ENCODE data around the gene DNAJA4. TPM values are rescaled to one million over a fixed set of nuclear protein-coding genes. Genes with fewer than 3 reads are reported as not detected.

DNAJA4 gene
- total RNA-seq, 1 donor from 2014 or later = not detected

DNA sequence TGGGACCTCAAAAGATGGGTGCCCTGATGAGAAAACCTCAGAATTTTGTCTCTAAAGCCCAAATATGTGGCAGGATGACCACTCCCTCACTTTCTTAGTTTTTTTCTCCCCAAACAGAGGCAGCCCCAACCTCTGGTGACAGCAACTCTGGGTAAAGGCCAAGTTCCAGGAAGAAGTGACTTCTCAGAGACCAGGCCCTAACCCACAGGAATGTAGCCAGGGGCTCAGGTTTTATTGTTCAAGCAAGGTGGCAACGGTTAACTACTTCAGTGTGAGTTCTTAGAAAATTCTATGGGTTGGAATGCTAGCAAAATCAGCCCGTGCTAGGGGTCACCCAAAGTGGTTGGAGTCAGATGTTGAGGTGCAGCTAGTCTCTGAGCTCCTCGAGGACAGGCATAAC is 5.1 kb upstream of the DNAJA4 start:
- Mint-ChIP-seq H3K36me3 (ENCODE audit: unreplicated experiment) (no peaks in the 10 kb centered on the region), H3K4me3 (ENCODE audit: unreplicated experiment) (no peak overlapping the region), H3K4me1 (ENCODE audit: unreplicated experiment) (no peaks in the 10 kb centered on the region), H3K27ac (ENCODE audit: unreplicated experiment) (no peak overlapping the region), H3K27me3 (ENCODE audit: unreplicated experiment) (peaks cover 11% of the 10 kb centered on the region), H3K9me3 (ENCODE audit: unreplicated experiment) (no peaks in the 10 kb centered on the region)
- TF ChIP-seq, protein P1, sequence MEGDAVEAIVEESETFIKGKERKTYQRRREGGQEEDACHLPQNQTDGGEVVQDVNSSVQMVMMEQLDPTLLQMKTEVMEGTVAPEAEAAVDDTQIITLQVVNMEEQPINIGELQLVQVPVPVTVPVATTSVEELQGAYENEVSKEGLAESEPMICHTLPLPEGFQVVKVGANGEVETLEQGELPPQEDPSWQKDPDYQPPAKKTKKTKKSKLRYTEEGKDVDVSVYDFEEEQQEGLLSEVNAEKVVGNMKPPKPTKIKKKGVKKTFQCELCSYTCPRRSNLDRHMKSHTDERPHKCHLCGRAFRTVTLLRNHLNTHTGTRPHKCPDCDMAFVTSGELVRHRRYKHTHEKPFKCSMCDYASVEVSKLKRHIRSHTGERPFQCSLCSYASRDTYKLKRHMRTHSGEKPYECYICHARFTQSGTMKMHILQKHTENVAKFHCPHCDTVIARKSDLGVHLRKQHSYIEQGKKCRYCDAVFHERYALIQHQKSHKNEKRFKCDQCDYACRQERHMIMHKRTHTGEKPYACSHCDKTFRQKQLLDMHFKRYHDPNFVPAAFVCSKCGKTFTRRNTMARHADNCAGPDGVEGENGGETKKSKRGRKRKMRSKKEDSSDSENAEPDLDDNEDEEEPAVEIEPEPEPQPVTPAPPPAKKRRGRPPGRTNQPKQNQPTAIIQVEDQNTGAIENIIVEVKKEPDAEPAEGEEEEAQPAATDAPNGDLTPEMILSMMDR (IDR thresholded peaks at IDR 0.05) = no peak
- DNase-seq (ENCODE audit: extremely low spot score, unreplicated experiment) = no peak

GRCh38 chr15:78260489-78260888 is 3.9 kb upstream of the DNAJA4 start:
- DNase-seq (ENCODE audit: extremely low spot score, unreplicated experiment) = no peak
- Mint-ChIP-seq H3K27me3 (ENCODE audit: unreplicated experiment) (peaks cover 11% of the 10 kb centered on the region), H3K36me3 (ENCODE audit: unreplicated experiment) (no peaks in the 10 kb centered on the region), H3K9me3 (ENCODE audit: unreplicated experiment) (no peaks in the 10 kb centered on the region), H3K4me1 (ENCODE audit: unreplicated experiment) (no peaks in the 10 kb centered on the region), H3K4me3 (ENCODE audit: unreplicated experiment) (no peak overlapping the region), H3K27ac (ENCODE audit: unreplicated experiment) (no peak overlapping the region)
- TF ChIP-seq, protein P1 (IDR thresholded peaks at IDR 0.05) = no peak

DNA sequence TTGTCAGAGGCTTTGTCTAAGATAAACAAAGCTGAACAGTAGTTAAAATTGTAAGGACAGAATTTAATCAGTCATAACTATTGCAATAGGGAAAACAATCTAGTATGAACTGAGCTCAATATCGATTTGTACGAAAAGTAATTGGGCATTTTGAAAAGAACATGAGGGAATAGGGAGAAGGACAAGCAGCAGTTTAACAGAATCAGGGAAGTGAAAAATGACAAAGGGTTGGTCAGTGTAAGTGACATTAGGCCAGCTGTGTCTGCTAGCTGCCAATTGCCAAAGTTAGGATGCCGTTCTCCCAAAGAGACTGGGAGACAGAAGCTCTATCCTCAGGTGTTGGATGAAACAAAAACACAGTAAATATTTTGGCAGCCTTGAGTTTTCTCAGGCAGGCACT is 3.3 kb upstream of the DNAJA4 start:
- Mint-ChIP-seq H3K4me3 (ENCODE audit: unreplicated experiment) (no peak overlapping the region), H3K27me3 (ENCODE audit: unreplicated experiment) (peaks cover 11% of the 10 kb centered on the region), H3K9me3 (ENCODE audit: unreplicated experiment) (no peaks in the 10 kb centered on the region), H3K27ac (ENCODE audit: unreplicated experiment) (no peak overlapping the region), H3K4me1 (ENCODE audit: unreplicated experiment) (no peaks in the 10 kb centered on the region), H3K36me3 (ENCODE audit: unreplicated experiment) (no peaks in the 10 kb centered on the region)
- TF ChIP-seq, protein P1 (IDR thresholded peaks at IDR 0.05) = no peak
- no peak for DNase-seq (ENCODE audit: extremely low spot score, unreplicated experiment)

DNA sequence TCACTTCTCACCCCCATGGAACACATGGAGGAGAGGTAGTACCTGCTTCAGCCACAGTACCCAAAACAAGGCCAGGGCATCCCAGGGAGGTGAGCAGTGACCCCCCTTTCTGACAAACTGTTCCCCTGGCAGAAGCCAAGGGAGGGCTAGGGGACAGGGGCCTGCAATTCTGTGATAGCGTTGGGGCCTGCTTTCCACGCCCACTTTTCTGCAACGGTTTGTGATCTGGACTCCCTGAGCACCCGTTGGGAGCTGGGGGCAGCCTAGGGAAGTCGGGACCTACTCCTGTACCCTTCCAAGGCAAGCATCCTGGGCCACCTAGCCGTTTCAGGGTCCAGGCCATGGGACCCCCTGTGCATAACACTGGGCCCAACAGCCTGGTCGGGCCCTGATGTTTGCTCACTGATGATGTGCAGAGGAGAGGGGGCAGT is 996 bp upstream of the DNAJA4 start:
- TF ChIP-seq, protein P1 (IDR thresholded peaks at IDR 0.05) = no peak
- DNase-seq (ENCODE audit: extremely low spot score, unreplicated experiment) = no peak
- H3K36me3 Mint-ChIP-seq (ENCODE audit: unreplicated experiment) = no peaks in the 10 kb centered on the region
- no peaks in the 10 kb centered on the region for H3K27me3 Mint-ChIP-seq (ENCODE audit: unreplicated experiment)
- no peaks in the 10 kb centered on the region for H3K9me3 Mint-ChIP-seq (ENCODE audit: unreplicated experiment)
- no peak overlapping the region for H3K27ac Mint-ChIP-seq (ENCODE audit: unreplicated experiment)
- H3K4me1 Mint-ChIP-seq (ENCODE audit: unreplicated experiment) = no peaks in the 10 kb centered on the region
- no peak overlapping the region for H3K4me3 Mint-ChIP-seq (ENCODE audit: unreplicated experiment)

DNA sequence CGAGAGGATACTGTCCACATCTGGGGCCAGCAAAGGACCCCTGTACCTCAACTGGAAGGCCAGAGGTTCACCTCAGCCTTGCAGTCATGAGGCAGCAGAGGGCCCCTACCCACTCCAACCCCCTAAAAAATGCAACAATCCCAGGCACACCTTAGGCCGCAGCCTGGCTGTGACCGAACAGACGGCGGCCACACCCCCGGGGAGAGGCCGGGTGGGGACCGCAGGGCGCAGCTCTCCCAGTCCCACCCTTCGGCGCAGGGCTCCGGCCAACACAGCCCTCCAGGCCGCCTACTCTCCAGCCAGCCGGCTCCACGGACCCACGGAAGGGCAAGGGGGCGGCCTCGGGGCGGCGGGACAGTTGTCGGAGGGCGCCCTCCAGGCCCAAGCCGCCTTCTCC is 457 bp upstream of the DNAJA4 start:
- no peak for DNase-seq (ENCODE audit: extremely low spot score, unreplicated experiment)

More for the DNA sequence above, 457 bp upstream of the DNAJA4 start:
- no peak overlapping the region for H3K4me3 Mint-ChIP-seq (ENCODE audit: unreplicated experiment)
- peaks cover 3% of the 10 kb centered on the region for H3K27me3 Mint-ChIP-seq (ENCODE audit: unreplicated experiment)
- no peak overlapping the region for H3K27ac Mint-ChIP-seq (ENCODE audit: unreplicated experiment)
- no peaks in the 10 kb centered on the region for H3K9me3 Mint-ChIP-seq (ENCODE audit: unreplicated experiment)
- no peaks in the 10 kb centered on the region for H3K4me1 Mint-ChIP-seq (ENCODE audit: unreplicated experiment)
- no peaks in the 10 kb centered on the region for H3K36me3 Mint-ChIP-seq (ENCODE audit: unreplicated experiment)
- TF ChIP-seq, protein P1 (IDR thresholded peaks at IDR 0.05) = no peak

Measured in osteocyte (in vitro differentiated cells).